Measurements from ENCODE around the gene CCDC192. TPM values are rescaled to one million over a fixed set of nuclear protein-coding genes. Genes with fewer than 3 reads are reported as not detected.

CCDC192 gene
- total and polyA plus RNA-seq, 10 of the 15 experiments (the other 5 are each of a cell fraction or from before 2014, with no cell fraction given): 0.20 to 0.79 (median 0.32) TPM; not detected in 4

DNA sequence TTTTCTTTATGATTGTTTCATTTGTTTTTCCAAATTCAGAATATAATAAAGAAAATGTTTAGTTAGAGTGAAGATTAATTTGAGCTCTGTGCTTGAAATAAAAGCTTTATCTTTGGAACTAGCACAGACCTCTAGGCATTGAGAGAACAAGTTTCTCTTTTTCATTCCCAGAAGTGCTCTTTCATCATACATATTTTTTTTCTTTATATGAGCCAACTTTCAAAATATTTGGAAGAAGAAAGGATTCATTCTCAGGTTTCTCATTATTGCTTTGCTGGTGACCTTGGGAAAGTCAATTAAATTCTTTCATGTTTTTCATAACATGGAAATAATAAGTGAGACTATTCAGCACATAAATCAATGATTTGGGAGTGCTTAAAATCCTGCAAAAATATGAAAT is 37.5 kb upstream of the CCDC192 start:
- in situ Hi-C loops (cut with MboI) (no loop called here), intact Hi-C loops (cut with micrococcal nuclease; ENCODE audit: unreplicated experiment) (no loop called here)
- H3K36me3 ChIP-seq (ENCODE audit: control insufficient read depth in 2 of 2, insufficient read depth in 2 of 2, low read length in 1 of 2): no peaks in the 10 kb centered on the region
- H3K9me3 ChIP-seq (replicated peaks; ENCODE audit: control insufficient read depth, insufficient read depth, low read length): no peaks in the 10 kb centered on the region
- H3K4me2 ChIP-seq (ENCODE audit: control insufficient read depth, insufficient read depth): no peak overlapping the region
- no peak overlapping the region for H3K9ac ChIP-seq (ENCODE audit: control insufficient read depth, insufficient read depth, low read length)
- DNase-seq (ENCODE audit: low read depth, low spot score) (no peak), FAIRE-seq (no peak), ATAC-seq (no peak)
- H4K20me1 ChIP-seq (ENCODE audit: control insufficient read depth, insufficient read depth): no peaks in the 10 kb centered on the region
- no peak overlapping the region for H3K27ac ChIP-seq (ENCODE audit: control insufficient read depth, insufficient read depth)
- H3K79me2 ChIP-seq (ENCODE audit: control insufficient read depth, insufficient read depth, low read length): no peaks in the 10 kb centered on the region
- POLR2A ChIA-PET: no interaction called here
- no peaks in the 10 kb centered on the region for H3K27me3 ChIP-seq (replicated peaks in 1 of 2; ENCODE audit: control insufficient read depth in 2 of 2, insufficient read depth in 2 of 2, low read length in 1 of 2)
- H3K4me1 ChIP-seq (ENCODE audit: control insufficient read depth, insufficient read depth, low read length): no peaks in the 10 kb centered on the region
- RAD21 ChIA-PET (ENCODE audit: unreplicated experiment): interaction anchor here (0.7 to 0.9 kb wide), 2 partner anchors 80 to 98 kb away, joined by 3 to 4 read pairs; no protein-coding TSS in a partner anchor
- no peak overlapping the region for H3K4me3 ChIP-seq
- CTCF ChIA-PET: interaction anchor here (1.3 kb wide), 1 partner anchor 13 kb away, joined by 3 read pairs; no protein-coding TSS in a partner anchor
- TF ChIP-seq, protein P1, sequence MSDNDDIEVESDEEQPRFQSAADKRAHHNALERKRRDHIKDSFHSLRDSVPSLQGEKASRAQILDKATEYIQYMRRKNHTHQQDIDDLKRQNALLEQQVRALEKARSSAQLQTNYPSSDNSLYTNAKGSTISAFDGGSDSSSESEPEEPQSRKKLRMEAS (IDR thresholded peaks at IDR 0.05; ENCODE audit: low read depth, low read length): no peak
- TF ChIP-seq DPF2 (IDR thresholded peaks at IDR 0.05) (no peak), POU2F2 (IDR thresholded peaks at IDR 0.05; ENCODE audit: borderline replicate concordance, low read depth, low read length) (no peak), MXI1 (IDR thresholded peaks at IDR 0.05; ENCODE audit: low read depth, low read length) (no peak), PAX8 (IDR thresholded peaks at IDR 0.05) (no peak), BRCA1 (IDR thresholded peaks at IDR 0.05; ENCODE audit: low read depth, low read length) (no peak), CEBPB (IDR thresholded peaks at IDR 0.05; ENCODE audit: borderline replicate concordance in 1 of 2, low read depth in 2 of 2, low read length in 2 of 2) (no peak), KLF5 (IDR thresholded peaks at IDR 0.05; ENCODE audit: partially characterized antibody) (no peak), HDAC2 (IDR thresholded peaks at IDR 0.05) (no peak), HDAC6 (IDR thresholded peaks at IDR 0.05; ENCODE audit: unreplicated experiment) (no peak)
- TF ChIP-seq, protein P2, sequence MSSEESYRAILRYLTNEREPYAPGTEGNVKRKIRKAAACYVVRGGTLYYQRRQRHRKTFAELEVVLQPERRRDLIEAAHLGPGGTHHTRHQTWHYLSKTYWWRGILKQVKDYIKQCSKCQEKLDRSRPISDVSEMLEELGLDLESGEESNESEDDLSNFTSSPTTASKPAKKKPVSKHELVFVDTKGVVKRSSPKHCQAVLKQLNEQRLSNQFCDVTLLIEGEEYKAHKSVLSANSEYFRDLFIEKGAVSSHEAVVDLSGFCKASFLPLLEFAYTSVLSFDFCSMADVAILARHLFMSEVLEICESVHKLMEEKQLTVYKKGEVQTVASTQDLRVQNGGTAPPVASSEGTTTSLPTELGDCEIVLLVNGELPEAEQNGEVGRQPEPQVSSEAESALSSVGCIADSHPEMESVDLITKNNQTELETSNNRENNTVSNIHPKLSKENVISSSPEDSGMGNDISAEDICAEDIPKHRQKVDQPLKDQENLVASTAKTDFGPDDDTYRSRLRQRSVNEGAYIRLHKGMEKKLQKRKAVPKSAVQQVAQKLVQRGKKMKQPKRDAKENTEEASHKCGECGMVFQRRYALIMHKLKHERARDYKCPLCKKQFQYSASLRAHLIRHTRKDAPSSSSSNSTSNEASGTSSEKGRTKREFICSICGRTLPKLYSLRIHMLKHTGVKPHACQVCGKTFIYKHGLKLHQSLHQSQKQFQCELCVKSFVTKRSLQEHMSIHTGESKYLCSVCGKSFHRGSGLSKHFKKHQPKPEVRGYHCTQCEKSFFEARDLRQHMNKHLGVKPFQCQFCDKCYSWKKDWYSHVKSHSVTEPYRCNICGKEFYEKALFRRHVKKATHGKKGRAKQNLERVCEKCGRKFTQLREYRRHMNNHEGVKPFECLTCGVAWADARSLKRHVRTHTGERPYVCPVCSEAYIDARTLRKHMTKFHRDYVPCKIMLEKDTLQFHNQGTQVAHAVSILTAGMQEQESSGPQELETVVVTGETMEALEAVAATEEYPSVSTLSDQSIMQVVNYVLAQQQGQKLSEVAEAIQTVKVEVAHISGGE (CRISPR knock-in tag; IDR thresholded peaks at IDR 0.05): no peak
- TF ChIP-seq, protein P3, sequence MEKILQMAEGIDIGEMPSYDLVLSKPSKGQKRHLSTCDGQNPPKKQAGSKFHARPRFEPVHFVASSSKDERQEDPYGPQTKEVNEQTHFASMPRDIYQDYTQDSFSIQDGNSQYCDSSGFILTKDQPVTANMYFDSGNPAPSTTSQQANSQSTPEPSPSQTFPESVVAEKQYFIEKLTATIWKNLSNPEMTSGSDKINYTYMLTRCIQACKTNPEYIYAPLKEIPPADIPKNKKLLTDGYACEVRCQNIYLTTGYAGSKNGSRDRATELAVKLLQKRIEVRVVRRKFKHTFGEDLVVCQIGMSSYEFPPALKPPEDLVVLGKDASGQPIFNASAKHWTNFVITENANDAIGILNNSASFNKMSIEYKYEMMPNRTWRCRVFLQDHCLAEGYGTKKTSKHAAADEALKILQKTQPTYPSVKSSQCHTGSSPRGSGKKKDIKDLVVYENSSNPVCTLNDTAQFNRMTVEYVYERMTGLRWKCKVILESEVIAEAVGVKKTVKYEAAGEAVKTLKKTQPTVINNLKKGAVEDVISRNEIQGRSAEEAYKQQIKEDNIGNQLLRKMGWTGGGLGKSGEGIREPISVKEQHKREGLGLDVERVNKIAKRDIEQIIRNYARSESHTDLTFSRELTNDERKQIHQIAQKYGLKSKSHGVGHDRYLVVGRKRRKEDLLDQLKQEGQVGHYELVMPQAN (conservative IDR thresholded peaks at IDR 0.05): no peak
- no peak overlapping the region for H2AFZ ChIP-seq (ENCODE audit: control insufficient read depth, low read depth, low read length)
- SMC1A ChIA-PET (ENCODE audit: uncharacterized antibody, unreplicated experiment): interaction anchor here (0.8 to 2.0 kb wide), 3 partner anchors 27 to 79 kb away, joined by 3 to 6 read pairs (median 3); no protein-coding TSS in a partner anchor
- BruUV-seq (replicated peaks): no TSS peak

All from GM12878 (cell line).